Activated CD8-positive, alpha-beta T cell treated with anti-CD3 and anti-CD28 coated beads, Interleukin-2, amount 10 ng/mL, durations not matched to agents 7 days and 5 days (primary cell): ENCODE data around the gene SIRT1. TPM values are rescaled to one million over a fixed set of nuclear protein-coding genes. Genes with fewer than 3 reads are reported as not detected.
"Not testable (repeated sequence)": the region's sequence is repeated elsewhere in the genome, so short reads cannot be mapped to it uniquely, and the experiment has no call there.

ENCODE experiments used
- ATAC-seq: fragments of 150-1000 bp; cut with Tn5 transposase; one replicate; pipeline ENCODE4 v1.10.0; 2021; ENCODE audit warnings: moderate library complexity
- CTCF ChIA-PET: fragments of 350-600 bp; sonication (Branson Sonifier 250); formaldehyde crosslinking; loops from one replicate; lab custom pipeline; 2021; ENCODE audit warnings: antibody characterized with exemption; lab: Charles Lee
- POLR2A ChIA-PET: fragments of 350-600 bp; sonication (Branson Sonifier 250); formaldehyde crosslinking; loops from one replicate; lab custom pipeline; 2021; ENCODE audit warnings: antibody characterized with exemption; lab: Charles Lee
- DNase-seq: peaks from one replicate; pipeline ENCODE4 v3.0.0-alpha.2; 2020
- H3K27ac Mint-ChIP-seq: one replicate; pipeline ENCODE4 v1.8.0; 2021; ENCODE audit warnings: mild to moderate bottlenecking, mixed read lengths
- H3K27me3 Mint-ChIP-seq: one replicate; pipeline ENCODE4 v1.8.0; 2021; ENCODE audit warnings: low read depth, mixed read lengths
- H3K36me3 Mint-ChIP-seq: one replicate; pipeline ENCODE4 v1.8.0; 2021; ENCODE audit warnings: low read depth, mixed read lengths
- H3K4me1 Mint-ChIP-seq: one replicate; pipeline ENCODE4 v1.8.0; 2021; ENCODE audit warnings: low read depth, mixed read lengths
- H3K4me3 Mint-ChIP-seq: one replicate; pipeline ENCODE4 v1.8.0; 2021; ENCODE audit warnings: mild to moderate bottlenecking, mixed read lengths
- H3K9me3 Mint-ChIP-seq: one replicate; pipeline ENCODE4 v1.8.0; 2022; ENCODE audit warnings: mixed read lengths; ENCODE audit not compliant: insufficient read depth
- total RNA-seq, 2 experiments: library from RNA; stranded (reverse); gene quantifications; one replicate each; pipeline ENCODE4 v1.2.3, GENCODE V29; 2021

Gene SIRT1
- total RNA-seq, 2 experiments from 2014 or later = 21.9 TPM

DNA sequence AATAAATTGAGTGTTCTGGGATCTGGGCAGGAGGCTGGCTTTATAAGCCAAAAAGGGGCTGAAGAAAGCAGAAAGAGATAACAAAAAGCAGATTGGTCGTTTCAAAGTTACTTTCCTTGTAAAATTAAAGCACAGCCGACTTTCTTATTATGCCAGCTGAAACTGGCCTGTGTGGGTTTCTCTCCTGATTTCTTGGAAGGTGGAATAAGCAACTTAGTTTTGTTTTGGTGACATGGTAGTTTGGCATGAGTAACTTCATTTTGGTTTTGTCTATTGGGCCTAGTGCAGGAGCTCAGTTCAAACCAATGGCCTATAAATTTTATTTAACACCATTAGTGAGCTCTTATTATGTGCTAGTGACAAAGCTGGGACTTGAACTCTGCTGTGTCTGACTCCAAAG, 33.3 kb upstream of the SIRT1 start:
- H3K27me3 Mint-ChIP-seq = no peaks in the 10 kb centered on the region
- no peaks in the 10 kb centered on the region for H3K9me3 Mint-ChIP-seq
- peak overlapping the region; percentile 2 for H3K4me3 Mint-ChIP-seq
- CTCF ChIA-PET = interaction anchor here (0.7 to 8.3 kb wide), 4 partner anchors 61 to 450 kb away, joined by 3 to 132 read pairs (median 56); no protein-coding TSS in a partner anchor
- H3K36me3 Mint-ChIP-seq = peaks cover 4% of the 10 kb centered on the region
- no peak overlapping the region for H3K27ac Mint-ChIP-seq
- H3K4me1 Mint-ChIP-seq = peaks cover 18% of the 10 kb centered on the region
- POLR2A ChIA-PET = interaction anchor here (0.6 kb wide), 1 partner anchor 864 kb away, joined by 3 read pairs; no protein-coding TSS in a partner anchor
- DNase-seq (no peak), ATAC-seq (no peak)

DNA sequence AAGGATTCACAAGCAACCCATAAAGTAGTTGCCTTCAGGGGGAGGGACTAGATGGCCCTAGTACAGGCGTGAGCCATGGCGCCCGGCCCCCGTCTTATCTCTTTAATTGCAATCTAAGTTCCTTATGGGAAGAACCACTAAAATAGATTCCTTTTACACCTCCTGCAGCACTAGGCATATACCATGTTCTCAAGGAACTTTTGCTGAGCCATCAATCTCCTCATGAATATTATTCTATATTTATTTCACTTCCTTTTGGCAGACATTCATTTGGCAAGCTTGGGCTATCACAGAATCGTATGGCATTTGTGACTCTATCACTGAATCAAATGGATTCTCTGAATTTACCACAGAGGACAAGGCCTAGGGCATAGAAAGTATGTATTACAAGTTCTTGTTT, 31.7 kb upstream of the SIRT1 start:
- H3K4me1 Mint-ChIP-seq = peaks cover 18% of the 10 kb centered on the region
- ChIA-PET POLR2A (no interaction called here), CTCF (interaction anchor here (7.2 to 8.3 kb wide), 2 partner anchors 63 to 303 kb away, joined by 110 to 132 read pairs; no protein-coding TSS in a partner anchor)
- no peaks in the 10 kb centered on the region for H3K27me3 Mint-ChIP-seq
- no peak overlapping the region for H3K27ac Mint-ChIP-seq
- no peak overlapping the region for H3K4me3 Mint-ChIP-seq
- ATAC-seq = no peak
- H3K36me3 Mint-ChIP-seq = peaks cover 4% of the 10 kb centered on the region
- no peaks in the 10 kb centered on the region for H3K9me3 Mint-ChIP-seq
- no peak for DNase-seq

DNA sequence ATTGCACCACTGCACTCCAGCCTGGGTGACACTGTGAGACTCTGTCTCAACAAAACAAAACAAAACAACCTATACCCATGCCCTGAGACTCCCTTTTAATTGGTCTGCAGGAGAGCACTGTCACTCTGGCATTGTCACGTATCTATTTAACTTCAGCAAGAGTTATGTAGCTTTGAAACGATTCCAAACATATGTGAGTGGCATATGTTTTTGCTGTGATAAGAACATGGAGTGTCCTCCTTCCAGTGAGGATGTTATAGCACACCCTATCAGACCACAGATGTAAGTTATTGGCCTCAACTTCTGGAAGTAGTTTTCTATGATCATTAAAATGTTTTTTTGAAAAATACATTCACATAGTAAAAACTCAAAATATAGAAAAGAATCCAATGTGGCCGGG, 30.9 kb upstream of the SIRT1 start:
- Mint-ChIP-seq H3K36me3 (peaks cover 4% of the 10 kb centered on the region), H3K4me3 (no peak overlapping the region), H3K9me3 (no peaks in the 10 kb centered on the region), H3K27me3 (no peaks in the 10 kb centered on the region), H3K27ac (no peak overlapping the region), H3K4me1 (peaks cover 18% of the 10 kb centered on the region)
- POLR2A ChIA-PET = no interaction called here
- CTCF ChIA-PET = interaction anchor here (7.2 to 8.3 kb wide), 2 partner anchors 64 to 302 kb away, joined by 110 to 132 read pairs; no protein-coding TSS in a partner anchor
- no peak for ATAC-seq
- DNase-seq = no peak

DNA sequence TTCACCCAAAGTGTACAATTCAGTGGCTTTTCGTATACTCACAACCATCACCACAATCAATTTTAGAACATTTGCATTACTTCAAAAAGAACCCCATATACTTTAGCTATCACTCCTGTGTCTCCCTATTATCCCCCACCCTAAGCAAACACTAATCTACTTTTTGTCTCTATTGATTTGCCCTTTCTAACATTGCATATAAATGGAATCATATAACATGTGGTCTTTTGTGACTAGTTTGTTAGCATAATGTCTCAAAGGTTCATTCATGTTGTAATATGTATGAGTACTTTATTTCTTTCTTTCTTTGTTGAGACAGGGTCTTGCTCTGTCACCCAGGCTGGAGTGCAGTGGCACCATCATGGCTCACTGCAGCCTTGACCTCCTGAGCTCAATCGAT, 25.5 kb upstream of the SIRT1 start:
- peaks cover 5% of the 10 kb centered on the region for H3K4me1 Mint-ChIP-seq
- H3K27ac Mint-ChIP-seq = no peak overlapping the region
- no peak overlapping the region for H3K4me3 Mint-ChIP-seq
- H3K9me3 Mint-ChIP-seq = no peaks in the 10 kb centered on the region
- no peaks in the 10 kb centered on the region for H3K27me3 Mint-ChIP-seq
- POLR2A ChIA-PET = interaction anchor here (0.6 kb wide), 1 partner anchor 622 kb away, joined by 3 read pairs; no protein-coding TSS in a partner anchor
- ATAC-seq (no peak), DNase-seq (no peak)
- CTCF ChIA-PET = interaction anchor here (0.6 to 1.6 kb wide), 2 partner anchors 11 to 297 kb away, joined by 3 to 5 read pairs; no protein-coding TSS in a partner anchor
- no peaks in the 10 kb centered on the region for H3K36me3 Mint-ChIP-seq

DNA sequence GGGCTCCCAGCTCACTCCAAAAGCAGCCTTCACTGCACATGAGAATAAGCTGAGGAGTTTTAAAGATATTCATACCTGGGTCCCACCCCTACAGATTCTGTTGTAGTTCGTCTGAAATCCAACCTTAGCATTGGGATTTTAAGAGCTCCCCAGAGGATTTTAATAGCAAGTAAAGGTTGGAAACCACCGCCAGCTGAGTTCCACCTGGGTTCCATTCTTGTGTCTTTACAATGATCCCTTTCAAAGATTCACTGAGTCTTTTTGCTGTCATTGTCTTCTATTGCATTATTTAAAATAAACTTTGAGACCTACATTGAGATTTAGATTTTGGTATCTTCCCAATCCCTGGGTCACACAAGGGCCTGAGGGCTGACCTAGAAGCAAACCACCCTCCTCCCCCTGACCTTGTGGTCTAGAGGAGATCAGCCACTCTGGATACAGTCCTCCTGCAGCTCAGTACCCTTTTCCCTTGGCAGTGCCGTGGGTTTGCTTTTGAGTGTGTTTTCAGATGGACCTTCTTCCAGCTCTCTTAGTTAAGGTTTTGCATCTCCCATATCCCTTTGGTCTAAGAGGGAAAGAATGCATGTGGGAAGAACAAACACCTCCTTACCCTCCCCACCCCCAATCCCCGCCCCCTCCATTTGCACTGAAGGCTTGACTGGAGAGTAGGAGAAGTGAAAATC, 22.6 kb upstream of the SIRT1 start:
- Mint-ChIP-seq H3K27ac (no peak overlapping the region), H3K9me3 (no peaks in the 10 kb centered on the region), H3K36me3 (no peaks in the 10 kb centered on the region), H3K4me3 (no peak overlapping the region), H3K27me3 (no peaks in the 10 kb centered on the region), H3K4me1 (no peaks in the 10 kb centered on the region)
- DNase-seq (no peak), ATAC-seq (no peak)
- CTCF ChIA-PET = interaction anchor here (1.0 to 1.2 kb wide), 3 partner anchors 11 to 295 kb away, joined by 3 to 4 read pairs (median 3); no protein-coding TSS in a partner anchor
- POLR2A ChIA-PET = interaction anchor here (0.8 kb wide), 1 partner anchor 13 kb away, joined by 3 read pairs; no protein-coding TSS in a partner anchor

DNA sequence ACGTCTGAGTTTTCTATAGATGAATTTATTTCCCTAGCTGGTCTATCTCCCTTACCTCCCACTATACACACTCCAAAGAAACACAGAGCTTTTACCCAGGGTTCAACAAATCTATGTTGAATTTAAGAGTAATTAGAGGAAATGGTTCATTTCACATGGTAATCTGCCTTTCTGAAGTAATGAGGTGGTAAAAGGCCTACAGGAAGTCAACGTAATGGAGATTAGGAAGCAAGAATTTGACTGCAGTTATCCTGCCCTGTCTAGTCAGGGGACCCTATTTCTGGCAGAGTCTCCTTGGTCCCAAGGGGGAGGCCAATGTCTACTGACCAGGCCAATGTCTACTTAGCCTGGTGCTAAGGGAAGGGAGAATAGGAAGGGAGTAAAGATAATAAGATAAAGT, 21.4 kb upstream of the SIRT1 start:
- DNase-seq (no peak), ATAC-seq (no peak)
- Mint-ChIP-seq H3K27ac (no peak overlapping the region), H3K27me3 (no peaks in the 10 kb centered on the region), H3K4me1 (no peaks in the 10 kb centered on the region), H3K36me3 (no peaks in the 10 kb centered on the region), H3K4me3 (no peak overlapping the region), H3K9me3 (no peaks in the 10 kb centered on the region)
- POLR2A ChIA-PET = no interaction called here
- CTCF ChIA-PET = no interaction called here

DNA sequence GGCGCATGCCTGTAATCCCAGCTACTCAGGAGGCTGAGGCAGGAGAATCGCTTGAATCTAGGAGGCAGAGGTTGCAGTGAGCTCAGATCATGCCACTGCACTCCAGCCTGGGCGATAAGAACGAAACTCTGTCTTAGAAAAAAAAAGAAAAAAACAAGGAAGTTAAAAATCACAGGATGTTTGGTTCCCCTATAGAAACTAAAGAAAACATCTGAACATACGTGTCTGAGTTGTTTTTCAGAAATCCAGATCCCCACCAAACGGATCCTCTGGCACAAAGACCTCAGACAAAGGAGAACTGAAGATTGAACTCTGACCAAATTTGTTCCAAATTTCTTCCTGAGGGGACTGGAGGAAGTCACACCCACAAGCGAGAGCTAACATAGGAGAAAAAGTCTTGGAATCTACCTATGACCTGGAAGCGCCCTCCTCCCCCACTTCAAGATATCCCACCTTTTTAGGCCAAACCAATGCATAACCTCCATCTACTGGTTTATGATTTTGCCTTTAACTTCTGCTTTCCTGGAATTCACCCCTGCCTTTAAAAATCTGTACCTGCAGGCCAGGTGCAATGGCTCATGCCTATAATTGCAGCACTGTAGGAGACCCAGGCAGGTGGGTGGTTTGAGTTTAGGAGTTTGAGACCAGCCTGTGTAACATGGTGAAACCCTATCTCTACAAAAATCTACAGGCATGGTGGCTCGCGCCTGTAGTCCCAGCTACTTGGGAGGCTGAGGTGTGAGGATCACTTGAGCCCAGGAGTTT, 19.7 kb upstream of the SIRT1 start:
- H3K27ac Mint-ChIP-seq = no peak overlapping the region
- no peaks in the 10 kb centered on the region for H3K4me1 Mint-ChIP-seq
- CTCF ChIA-PET = interaction anchor here (1.3 to 2.2 kb wide), 2 partner anchors 10 to 54 kb away, joined by 3 to 11 read pairs; no protein-coding TSS in a partner anchor
- ATAC-seq (no peak), DNase-seq (no peak)
- no peak overlapping the region for H3K4me3 Mint-ChIP-seq
- POLR2A ChIA-PET = no interaction called here
- H3K9me3 Mint-ChIP-seq = no peaks in the 10 kb centered on the region
- H3K27me3 Mint-ChIP-seq = no peaks in the 10 kb centered on the region
- no peaks in the 10 kb centered on the region for H3K36me3 Mint-ChIP-seq

DNA sequence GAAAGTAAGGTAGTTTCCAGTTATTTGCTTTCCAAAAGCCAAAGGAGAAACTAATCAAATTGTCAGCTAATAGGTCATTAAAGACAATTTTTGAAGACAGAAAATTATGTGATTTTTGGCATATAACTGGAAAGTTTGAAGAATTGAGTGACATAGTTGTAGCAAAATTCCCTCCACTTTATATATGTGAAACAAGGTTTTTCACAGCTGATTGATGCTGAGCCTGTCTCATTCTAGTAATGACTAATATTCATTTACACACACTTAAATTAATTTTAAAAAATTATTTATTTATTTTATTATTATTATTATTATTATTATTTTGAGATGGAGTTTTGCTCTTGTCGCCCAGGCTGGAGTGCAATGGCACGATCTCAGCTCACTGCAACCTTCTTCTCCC, 16.3 kb upstream of the SIRT1 start:
- no peak overlapping the region for H3K27ac Mint-ChIP-seq
- H3K27me3 Mint-ChIP-seq = no peaks in the 10 kb centered on the region
- H3K4me1 Mint-ChIP-seq = no peaks in the 10 kb centered on the region
- ChIA-PET POLR2A (no interaction called here), CTCF (interaction anchor here (1.6 to 3.4 kb wide), 2 partner anchors 13 to 289 kb away, joined by 6 to 11 read pairs; no protein-coding TSS in a partner anchor)
- no peaks in the 10 kb centered on the region for H3K36me3 Mint-ChIP-seq
- H3K4me3 Mint-ChIP-seq = no peak overlapping the region
- ATAC-seq = no peak
- no peak for DNase-seq
- H3K9me3 Mint-ChIP-seq = no peaks in the 10 kb centered on the region

DNA sequence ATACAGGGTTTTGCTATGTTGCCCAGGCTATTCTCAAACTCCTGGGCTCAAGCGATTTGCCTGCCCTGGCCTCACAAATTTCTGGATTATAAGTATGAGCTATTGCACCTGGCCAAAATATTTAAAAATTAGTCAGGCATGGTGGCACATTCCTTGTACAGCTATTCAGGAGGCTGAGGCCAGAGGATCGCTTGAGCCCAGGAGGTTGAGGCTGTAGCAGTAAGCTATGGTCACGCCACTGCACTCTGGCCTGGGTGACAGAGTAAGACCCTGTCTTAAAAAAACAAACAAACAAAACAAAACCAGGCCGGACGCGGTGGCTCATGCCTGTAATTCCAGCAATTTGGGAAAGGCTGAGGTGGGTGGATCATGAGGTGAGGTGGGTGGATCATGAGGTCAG, 14.5 kb upstream of the SIRT1 start:
- Mint-ChIP-seq H3K36me3 (no peaks in the 10 kb centered on the region), H3K4me1 (no peaks in the 10 kb centered on the region), H3K4me3 (no peak overlapping the region), H3K9me3 (no peaks in the 10 kb centered on the region), H3K27ac (no peak overlapping the region), H3K27me3 (no peaks in the 10 kb centered on the region)
- ChIA-PET POLR2A (no interaction called here), CTCF (interaction anchor here (0.7 to 3.4 kb wide), 2 partner anchors 11 to 15 kb away, joined by 3 to 11 read pairs; no protein-coding TSS in a partner anchor)
- ATAC-seq (no peak), DNase-seq (no peak)

DNA sequence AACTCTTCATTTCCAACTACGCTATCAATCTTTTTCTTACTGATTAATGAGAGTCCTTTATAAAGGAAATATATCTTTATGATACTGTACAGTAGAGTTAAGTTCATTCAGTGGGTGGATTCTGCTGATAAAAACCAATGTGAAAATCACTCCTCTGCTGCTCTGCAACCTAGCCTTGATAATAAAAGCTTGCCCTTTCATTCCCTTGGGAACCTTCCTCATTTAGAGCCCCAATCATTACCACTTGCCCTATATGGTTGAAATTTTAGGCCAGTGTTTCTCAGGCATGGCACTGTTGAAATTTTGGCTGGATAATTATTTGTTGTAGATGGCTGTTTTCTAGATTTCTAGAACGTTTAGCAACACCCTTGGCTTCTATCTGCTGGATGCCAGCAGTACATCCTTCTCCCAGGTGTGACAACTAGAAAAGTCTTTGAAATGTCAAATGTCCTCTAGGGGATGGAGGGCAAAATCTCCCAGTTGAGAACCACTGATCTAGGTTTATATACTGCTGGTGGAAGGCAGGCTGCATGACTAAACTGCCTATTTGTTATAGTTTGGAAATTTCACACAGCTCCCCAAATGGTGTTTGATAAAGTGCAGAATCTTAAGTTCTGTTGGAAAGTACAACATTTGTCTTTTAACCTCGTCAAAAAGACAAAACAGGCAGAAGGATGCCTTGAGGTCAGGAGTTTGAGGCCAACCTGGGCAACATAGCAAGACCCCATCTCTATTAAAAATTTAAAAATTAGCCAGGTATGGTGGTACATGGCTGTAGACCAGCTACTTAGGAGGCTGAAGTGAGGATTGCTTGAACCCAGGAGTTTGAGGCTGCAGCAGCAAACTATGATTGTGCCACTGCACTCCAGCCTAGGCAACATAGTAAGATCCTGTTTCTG, 8.9 kb upstream of the SIRT1 start:
- Mint-ChIP-seq H3K4me3 (no peak overlapping the region), H3K27ac (no peak overlapping the region), H3K4me1 (no peaks in the 10 kb centered on the region), H3K27me3 (no peaks in the 10 kb centered on the region), H3K36me3 (no peaks in the 10 kb centered on the region), H3K9me3 (no peaks in the 10 kb centered on the region)
- DNase-seq (no peak), ATAC-seq (no peak)
- ChIA-PET POLR2A (no interaction called here), CTCF (interaction anchor here (1.0 kb wide), 1 partner anchor 20 kb away, joined by 3 read pairs; no protein-coding TSS in a partner anchor)

DNA sequence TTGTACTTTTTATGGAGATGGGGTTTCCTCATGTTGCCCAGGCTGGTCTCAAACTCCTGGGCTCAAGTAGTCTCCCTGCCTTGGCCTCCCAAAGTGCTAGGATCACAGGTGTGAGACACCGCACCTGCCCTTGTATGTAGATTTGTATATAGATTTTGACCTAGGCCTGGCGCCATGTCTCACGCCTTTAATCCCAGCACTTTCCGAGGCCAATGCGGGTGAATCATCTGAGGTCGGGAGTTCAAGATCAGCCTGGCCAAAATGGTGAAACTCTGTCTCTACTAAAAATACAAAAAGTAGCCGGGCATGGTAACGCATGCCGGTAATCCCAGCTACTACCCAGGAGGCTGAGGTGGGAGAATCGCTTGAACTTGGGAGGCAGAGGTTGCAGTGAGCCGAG, 7.0 kb upstream of the SIRT1 start:
- POLR2A ChIA-PET = interaction anchor here (0.6 to 0.7 kb wide), 3 partner anchors 8 to 384 kb away, joined by 3 to 6 read pairs (median 3); no protein-coding TSS in a partner anchor
- DNase-seq, H3K9me3 Mint-ChIP-seq, CTCF ChIA-PET, H3K36me3 Mint-ChIP-seq, ATAC-seq, H3K27me3 Mint-ChIP-seq, H3K4me1 Mint-ChIP-seq, H3K27ac Mint-ChIP-seq, H3K4me3 Mint-ChIP-seq: not testable (repeated sequence)
